Stimulated activated CD8-positive, alpha-beta memory T cell treated with anti-CD3 and anti-CD28 coated beads, Interleukin-7, amount 100 ng/mL, for 24 hours (primary cell): ENCODE measurements around the gene EHD4.

Source experiments
- DNase-seq: peaks from one replicate; pipeline ENCODE4 v3.0.0-alpha.2; 2020; ENCODE audit warnings: low read depth

Gene EHD4

DNA sequence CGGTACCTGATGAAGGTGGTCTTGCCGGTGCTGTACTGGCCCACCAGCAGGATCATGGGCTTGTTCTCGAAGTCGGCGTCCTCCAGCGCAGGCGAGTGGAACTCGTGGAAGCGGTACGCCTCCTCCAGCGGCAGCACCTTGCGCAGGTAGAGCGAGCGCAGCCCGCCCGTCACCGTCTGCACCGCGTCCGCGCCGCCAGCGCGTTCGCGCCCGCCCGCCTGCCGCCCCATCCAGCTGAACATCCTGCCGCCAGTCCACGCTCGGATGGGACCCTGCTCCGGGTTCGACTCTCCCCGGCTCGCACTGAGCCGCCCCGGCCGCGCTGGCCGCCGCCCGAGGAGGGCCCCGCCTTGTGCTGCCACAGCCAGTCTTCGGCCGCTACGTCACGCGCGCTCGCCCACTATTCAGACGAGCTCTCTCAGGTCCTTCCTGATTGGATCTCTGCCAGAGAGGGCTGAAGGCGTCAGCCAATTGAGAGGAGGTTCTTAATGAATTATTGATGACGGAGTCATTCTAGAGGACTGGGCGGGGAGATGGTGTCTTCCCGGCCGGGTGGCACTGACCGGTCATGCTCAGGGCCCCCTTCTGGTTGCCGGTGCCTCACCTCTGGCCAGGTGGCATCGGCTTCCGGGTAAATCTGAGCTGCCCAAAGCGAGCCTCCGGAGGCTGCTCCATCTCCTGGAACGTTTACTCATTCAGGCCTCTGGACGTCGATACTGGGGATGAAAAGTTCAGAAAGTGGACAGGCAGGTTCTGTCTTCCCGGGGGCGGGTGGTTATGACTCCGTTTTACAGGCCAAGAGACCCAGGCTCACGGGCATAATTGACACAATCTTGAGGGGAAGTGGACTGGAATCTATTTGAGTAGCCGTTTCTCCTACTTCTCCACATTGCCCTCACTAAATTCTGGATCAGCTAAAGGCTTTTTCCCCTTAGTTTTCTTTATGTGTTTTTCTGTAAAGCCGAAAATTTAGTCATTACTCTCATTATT is at the start of gene EHD4:
TSS of gene EHD4 (minus strand) at position 305 of the 990 bp plus-strand sequence. CDS start at position 242, 63 bp downstream.
- DNase-seq, result peak; percentile 86

DNA sequence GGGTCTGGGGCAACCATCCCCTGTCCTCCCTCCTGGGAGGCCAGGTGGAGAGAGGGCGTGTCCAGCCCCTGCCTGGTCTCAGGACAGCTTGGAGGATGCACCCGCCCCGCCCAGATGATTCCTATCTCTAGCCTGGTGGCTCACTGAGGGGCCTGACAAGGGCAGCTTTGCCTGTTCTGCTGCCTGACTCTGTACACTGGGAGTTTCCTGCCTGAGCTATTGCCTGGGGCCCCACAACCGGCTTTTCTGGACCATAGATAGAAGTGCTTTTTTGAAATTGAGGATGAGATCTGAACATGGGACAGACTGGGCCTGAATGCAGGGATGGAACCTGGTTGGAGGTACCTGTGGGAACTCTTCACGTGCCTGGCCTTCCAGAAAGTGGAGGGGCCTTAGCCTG is 49.2 kb upstream of the EHD4 start:
- DNase-seq, result no peak

DNA sequence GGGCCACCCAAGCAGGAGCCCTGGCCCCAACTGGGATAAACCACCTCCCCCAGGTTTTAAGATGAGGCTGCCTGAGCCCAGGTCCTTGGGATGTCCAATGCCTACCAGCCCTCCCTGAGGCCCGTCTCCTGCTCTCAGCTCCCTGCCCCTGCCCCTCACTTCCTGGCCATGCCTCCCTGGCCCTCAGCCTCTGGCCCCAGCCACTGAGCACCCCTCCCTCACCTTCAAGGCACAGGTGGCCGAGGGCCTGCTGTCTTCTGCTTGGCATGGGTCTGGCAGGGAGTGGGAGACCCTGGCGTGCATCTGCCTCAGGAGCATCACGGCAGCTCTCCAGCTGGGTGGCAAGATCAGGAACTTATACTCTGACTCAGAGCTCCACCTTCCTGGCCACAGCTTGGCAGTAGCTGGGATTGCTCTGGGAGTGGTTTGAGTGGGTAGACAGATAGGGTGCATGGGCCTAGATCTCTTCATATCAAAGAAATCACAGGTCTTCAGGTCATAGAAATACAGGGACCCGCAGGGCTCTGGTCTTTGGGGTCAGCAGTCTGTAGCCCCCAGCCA is 48.4 kb upstream of the EHD4 start, which contains the start of gene PLA2G4E:
TSS of gene PLA2G4E (minus strand) at position 330 of the 561 bp plus-strand sequence. CDS start at position 318, 12 bp downstream.
- no peak for DNase-seq

DNA sequence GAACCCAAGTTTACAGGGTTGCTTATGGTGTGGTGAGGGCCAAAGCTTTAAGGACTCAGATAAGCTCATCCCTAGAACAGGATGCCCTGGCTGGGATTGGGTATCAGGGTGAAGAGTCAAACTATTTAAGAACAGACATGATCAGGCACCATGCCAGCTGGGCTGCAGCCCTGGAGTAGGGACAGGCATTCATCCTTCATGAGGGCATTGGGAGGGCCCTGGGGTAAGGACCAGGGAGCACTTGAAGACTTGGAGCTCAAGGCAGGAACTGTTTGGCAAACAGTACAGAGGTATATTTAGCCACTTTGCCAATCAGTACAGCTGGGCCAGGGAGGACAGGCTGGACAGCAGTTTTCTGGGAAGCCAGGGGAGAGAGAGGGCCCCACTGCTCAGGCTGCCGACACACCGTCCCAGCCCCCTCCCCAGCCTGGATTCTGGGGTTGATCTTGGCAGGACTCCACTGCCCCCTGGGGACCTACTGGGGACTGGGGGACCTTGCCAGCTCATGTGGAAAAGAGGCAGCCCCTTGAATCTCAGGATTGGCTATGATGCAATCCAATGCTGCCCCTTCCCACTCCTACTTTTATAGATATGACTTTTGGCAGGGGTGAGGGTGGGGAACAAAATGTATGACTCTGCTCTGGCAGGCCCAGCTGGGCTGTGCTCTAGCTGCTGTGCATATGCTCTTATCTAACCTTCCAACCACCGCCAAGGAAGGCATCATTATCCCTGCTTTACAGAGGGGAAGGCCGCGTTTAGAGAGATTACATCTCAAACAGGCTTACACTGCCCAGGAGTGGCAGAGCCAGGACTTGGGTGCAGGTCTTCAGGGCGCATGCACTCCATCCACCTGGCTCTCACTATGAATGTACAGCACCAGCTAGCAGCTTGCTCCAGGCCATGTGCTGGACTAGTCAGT is 46.2 kb upstream of the EHD4 start:
- DNase-seq, result no peak

DNA sequence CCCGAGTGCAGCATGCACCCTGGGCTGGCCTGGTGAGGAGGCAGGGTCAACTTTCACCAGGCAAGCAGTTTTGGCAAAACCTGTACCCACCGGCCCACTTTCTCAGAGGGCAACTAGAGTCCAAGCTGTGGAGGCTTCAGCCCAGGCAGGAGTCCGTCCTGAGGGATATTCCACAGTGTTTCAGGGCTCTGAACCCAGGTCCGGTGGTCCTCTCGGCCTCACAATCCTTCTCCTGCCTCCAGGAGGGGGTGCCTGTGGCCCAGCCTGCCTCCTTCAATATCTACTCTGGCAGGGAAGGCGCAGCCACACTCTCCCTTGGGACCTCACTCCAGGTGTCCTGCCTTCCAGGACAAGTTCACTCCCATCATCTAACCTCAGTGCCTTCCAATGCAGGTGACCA is 44.6 kb upstream of the EHD4 start:
- no peak for DNase-seq

DNA sequence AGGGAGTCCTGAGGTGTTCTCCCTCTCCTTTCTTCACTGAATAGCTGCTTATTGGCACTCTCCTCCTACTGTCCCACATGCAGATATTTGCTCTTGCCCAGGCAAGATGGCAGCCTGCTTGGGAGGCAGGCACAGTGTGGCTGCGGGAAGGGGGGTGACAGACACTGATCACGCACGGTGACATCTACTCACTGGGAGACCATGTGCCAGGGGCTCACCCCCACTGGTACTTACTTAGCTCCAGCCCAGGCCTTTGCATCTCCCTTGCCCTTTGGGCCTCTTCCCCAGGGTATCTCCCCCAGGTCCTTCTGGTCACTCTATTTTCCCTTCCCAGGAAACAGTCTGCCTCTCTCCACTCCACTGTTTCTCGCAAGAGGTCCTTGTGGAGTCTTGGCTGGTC is 42.0 kb upstream of the EHD4 start:
- no peak for DNase-seq

DNA sequence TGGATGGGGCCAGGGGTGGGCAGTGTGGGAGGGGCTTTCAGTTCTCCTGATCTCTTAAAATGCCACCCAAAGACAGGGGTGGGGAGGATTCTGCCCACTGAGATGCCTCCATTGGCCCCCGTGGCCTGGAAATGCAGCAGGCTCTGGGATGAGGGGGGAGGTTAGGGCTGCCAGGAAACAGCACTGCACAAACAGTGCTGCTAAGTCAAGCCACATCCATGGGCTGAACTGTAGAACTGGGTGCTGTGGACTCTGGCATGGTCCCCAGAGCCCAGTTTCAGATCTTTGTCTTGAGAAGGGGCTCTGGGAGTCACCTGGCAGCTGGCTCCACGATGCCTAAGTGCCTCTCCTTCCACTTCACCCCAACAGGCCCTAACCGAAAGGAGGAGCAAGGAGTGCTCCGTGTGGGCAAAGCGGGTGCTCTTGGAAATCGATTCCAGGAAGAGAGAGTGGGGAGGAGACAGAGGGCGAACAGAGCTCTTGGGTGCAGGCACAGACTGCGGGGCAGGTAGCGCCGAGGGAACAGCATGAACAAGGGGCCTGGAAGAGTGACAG is 40.6 kb upstream of the EHD4 start:
- DNase-seq, result no peak

DNA sequence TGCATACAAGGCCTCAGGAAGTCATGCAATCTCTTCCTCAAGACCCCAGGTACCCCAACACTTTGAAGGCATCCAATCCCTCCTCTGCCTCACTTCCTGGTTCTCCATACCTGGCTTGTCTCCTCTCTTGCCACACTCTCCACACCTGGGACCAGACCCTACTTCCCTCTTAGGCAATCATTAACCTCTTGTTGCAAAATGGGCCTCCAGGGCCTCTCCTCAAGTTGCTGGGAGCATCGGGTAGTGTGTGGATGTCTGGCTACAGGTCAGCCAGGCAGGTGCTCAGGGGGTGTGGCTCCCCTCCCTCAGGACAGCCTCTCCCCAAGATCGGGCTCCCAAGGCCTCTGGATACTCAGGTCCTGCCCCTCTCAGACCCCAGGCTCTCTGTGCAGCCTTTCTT is 39.9 kb upstream of the EHD4 start:
- no peak for DNase-seq

DNA sequence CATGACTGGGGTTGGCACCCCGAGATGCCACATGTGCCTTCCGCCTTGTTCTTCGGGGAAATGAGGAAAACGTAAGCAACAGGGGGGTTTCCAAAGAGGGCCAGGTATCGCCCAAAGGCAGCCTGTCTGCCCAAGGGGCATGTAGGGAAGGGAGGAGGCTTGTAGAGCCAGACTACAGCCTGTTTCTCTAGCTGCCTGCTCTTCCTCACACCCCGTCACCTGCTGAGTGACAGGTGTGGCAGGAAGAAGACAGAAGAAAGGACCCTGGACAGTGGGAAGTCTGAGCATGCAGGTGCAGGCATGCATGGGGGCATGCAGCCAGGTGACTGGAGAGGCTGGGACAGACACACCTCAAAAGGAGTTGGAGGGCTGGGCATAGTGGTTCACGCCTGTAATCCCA is 38.7 kb upstream of the EHD4 start:
- no peak for DNase-seq

DNA sequence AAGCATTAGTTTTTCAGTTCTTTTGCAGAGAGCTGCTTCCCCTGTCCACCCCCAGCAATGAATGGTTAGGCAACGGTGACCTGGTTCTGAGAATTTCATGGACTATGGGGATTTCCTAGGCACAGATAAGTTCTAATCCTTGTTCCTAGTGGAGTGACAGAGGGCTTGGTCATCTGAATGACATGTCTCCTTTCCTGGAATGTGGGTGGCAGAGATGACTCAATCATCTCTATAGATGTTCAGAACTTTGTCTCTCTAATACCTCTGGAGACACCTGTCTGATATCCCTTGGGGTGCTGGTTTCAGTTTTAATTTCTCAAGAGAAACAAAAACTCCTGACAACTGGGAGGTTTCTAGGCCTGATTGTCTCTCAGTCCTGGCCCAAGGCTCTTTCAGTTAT is 38.1 kb upstream of the EHD4 start:
- DNase-seq, result no peak

DNA sequence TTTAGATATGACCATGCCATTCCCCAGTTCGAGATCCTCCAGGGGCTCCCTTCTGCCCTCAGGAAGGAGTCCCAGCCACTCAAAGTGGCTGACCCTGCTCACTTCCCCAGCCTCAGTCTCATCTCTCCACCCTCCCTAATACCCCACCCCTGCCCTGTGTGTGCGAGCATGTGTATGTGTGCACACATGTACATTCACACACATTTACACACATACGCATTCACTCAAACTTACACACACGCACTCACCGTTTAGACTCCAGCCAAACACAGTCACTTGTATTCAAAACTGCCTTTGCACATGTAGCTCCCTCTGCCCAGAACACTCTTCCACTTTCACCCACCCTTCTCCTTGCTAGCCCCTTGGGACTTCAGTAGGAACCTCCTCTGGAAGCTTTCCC is 37.1 kb upstream of the EHD4 start:
- DNase-seq, result no peak

DNA sequence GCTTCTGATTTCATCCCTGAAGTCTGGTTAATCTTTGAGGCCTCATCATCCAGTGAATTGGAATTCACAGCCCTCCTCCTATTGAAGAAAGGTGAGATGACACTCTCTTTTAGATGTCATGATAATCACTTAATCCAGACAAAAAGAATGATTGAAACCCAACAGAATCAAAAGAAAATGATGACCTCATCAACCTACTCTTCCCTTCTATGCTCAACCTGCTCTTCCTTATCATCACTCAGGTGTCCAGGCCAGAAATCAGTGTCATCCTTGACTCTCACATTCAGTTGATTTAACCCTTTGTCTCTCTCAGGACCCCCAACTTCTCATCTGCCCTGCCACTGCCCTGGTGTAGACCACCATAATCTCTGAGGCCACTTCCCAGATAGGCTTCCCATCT is 36.7 kb upstream of the EHD4 start:
- DNase-seq, result no peak

DNA sequence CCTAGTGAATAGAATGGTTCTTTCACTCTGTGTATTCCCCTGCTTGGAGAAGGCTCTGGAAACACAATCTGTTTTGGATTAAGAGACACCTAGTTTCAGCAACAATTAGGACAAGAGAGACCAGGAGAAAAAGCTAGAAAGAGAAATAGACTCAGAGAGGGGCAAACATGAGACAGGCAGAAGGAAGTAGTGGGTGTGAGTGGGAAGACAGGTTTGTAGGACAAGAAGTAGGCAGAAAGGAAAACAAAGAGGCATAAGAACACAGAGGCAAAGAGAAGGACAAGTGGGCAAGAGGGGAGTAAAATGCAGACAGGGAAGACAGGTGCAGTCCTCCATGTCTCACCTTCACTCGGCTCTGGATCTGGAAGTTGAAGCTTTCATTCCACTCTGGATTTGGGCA is 35.0 kb upstream of the EHD4 start:
- no peak for DNase-seq

DNA sequence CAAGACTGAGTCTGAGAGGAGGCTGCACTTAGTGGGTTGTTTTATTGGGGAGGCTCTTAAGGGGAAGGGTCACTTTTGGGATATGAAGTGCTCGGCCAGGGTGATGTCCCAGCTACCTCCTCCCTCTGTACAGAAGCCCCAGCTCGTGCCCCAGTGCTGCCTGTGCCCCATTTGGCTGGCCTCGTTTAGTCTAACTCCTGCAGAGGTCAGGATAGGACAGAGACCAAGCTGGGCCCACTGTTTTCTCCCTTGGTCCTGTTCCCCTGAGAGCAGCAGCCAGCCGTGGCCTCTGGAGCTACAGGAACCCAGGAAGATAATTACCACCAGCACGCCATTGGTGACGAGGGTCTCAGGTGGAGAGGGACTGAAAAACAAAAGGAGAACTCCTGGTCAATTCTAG is 30.0 kb upstream of the EHD4 start:
- no peak for DNase-seq

DNA sequence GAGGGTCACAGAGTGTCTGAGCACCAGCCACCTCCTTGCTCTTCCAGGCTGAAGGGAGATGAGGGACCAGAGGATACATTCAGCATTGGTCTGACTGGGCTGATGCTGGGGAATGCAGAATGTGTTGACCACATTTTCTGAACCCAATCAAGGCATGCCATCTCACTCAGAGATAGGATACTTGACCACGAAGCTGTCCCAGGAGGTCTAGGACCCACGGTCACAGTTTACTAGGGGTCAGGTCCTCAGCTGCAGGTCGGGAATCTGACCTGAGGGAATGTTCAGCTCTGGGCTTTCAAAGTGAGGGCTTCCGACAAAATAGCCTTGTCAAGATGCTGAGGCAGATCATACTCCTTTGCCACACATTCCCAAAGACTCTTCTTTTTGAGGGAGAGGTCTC is 28.9 kb upstream of the EHD4 start:
- DNase-seq, result no peak

DNA sequence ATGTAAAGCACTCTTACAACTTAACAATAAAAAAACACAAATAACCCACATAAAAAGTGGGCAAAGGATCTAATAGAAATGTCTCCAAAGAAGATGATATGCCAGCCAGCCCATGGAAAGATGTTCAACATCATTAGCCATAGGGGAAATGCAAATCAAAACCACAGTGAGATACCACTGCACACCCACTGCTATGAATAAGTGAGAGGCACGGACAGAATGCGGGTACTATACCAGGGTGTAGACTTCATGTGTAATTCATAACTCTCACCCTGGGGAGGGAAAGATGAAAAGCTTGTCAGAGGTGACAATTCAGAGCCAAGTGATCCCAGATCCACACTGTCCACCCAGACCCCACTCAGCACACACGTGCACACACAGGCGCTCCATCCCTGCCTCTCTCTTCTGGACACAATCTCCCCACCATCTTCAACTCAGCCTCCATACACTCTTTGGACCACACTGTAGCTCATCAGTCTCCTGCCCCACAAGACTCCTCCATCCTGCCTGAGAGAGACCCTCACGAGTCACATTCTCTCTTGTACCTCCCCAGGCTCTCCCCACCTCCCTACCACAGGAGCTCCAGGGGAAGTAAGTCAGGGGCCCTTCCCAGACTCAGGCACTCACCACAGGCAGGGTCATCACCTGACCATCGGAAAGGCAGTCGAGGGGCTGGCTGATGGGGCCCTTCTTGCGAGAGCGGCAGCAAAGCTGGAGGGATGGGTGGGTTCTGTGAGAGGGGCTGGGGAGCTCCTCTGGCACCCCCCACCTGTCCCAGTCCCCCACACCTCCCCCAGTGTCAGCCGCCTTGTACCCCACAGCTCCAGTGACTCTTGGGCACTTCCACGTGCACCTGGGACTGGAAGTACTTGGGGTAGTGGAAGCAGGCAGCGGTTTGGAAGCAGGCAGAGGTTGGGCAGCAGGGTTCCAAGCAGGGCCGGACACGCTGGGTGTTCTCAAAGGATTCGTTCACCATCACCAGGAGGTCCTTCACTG is 27.2 kb upstream of the EHD4 start:
- no peak for DNase-seq

DNA sequence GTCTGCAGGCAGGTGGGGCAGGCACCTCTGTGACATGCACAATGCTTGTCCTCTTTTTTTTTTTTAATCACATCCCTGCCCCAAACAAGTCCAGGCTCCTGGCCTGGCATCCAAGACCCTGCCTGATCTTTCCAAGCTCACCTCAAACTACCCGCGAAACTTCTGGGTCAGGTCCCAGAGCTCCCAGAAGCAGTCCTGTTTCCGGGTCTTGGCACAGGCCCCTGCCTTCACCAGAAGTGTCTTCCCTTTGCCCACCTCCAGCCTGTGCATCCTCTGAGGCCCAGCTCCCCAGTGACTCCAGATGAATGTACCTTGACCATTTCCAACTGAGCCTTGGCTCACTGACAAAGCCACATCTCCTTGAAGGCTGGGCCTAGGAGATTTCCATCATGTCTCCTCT is 25.5 kb upstream of the EHD4 start:
- DNase-seq, result no peak

DNA sequence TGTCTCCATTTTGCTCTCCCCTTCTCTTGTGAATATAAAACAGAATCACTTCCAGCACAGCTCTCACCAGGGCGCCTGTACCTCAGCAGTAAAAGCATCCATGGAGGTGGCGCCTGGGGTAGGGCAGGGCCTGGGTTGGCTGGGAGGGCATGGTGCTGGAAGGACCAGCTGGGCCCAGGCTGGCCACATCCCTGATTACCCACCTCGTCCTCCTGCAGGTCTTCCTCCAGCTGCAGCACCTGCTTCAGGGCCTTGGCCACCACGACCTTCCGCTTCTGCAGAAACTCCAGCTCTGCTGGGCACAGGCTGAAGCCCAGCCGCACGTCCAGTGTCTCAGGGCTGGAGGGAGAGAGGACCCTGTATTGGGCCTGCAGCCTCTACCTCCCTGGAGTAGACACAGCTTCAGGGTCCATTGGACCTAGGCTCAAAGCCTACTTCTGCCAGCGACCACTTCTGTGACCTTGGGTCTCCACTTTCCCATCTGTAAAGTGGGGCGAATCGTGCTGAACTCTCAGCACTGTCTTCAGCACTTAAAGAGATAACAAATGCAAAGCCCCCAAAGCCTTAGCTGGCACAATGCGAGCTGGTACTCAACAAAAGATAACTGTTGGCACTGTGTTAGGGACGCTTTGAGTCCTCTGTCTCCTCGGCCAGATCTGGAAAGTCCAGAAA is 24.7 kb upstream of the EHD4 start:
- DNase-seq, result no peak

DNA sequence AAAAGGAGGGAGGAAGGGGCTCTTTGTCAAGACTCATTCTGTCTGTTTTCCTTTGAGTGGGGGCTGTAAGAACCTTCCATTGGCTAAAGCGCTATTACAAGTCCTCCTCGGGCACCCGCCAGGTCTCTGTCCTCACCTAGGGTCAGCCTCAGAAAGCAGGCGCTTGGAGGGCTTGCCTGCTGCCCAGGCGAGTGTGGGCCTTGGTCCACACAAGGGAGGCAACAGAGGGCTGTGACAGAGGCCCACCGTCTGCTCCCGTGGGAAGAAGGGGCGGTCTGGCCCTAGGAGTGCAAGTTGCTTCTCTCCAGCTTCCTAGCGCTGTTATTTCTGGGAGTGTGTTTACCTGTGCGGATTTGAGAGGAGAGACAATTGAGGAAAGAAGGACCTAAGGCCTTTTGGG is 24.0 kb upstream of the EHD4 start:
- DNase-seq, result no peak

DNA sequence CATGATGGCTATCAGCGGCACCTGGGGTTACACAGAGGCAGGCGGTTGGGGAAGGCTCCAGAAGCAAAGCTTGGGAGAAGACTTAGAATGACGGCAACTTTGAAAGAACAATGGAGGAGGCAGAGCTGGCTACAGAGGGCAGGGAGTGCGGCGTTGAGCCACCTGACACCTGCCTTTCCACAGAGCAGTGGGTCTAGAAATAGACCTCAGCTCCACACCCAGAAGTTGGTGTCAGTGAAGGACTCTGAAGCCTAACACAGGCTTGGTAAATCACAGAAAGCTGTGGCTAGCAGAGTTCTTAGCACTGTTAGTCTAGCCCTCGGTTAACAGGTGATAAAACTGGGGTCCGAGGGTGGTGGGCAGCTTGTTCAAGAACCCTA is 23.1 kb upstream of the EHD4 start:
- no peak for DNase-seq
